Subcutaneous adipose tissue (tissue), 4 donors: ENCODE data around the gene PTCSC3. TPM values are rescaled to one million over a fixed set of nuclear protein-coding genes. Genes with fewer than 3 reads are reported as not detected.

Experiments used
- total RNA-seq, 4 donors: library from RNA; depleted of rRNA; stranded (reverse); fragments of >200 nt; gene quantifications; one replicate each; pipeline ENCODE4 v1.1.0, GENCODE V29; 2016
- TF ChIP-seq, protein P1 (sequence below): fragments of 450-650 bp; IDR thresholded peaks from one replicate; pipeline ENCODE4 v1.5.1; 2016; ENCODE audit warnings: low read depth, mild to moderate bottlenecking, control low read depth, antibody characterized with exemption, moderate library complexity

PTCSC3 gene
- total RNA-seq, 4 donors from 2014 or later, result not detected

DNA sequence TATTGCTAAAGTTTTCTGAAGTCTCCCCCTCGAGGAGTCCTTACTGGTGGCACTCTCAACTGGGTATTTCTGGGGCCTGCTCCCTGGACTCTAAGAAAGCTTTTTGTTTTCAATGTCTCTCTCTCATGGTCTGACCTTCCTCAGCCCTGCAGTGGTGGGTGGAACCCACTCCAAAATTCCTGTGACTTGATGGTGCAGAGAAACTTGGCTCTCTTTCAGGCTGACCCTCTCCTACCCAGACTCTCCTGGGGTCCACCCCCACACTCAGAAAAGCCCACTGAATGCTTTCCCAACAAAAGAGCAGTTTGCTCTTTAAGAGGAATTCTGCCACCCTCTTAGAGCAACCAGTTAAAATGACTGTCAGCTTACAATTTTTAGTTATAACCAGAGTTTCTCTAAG lies 967 bp upstream of the PTCSC3 start:
- TF ChIP-seq, protein P1, sequence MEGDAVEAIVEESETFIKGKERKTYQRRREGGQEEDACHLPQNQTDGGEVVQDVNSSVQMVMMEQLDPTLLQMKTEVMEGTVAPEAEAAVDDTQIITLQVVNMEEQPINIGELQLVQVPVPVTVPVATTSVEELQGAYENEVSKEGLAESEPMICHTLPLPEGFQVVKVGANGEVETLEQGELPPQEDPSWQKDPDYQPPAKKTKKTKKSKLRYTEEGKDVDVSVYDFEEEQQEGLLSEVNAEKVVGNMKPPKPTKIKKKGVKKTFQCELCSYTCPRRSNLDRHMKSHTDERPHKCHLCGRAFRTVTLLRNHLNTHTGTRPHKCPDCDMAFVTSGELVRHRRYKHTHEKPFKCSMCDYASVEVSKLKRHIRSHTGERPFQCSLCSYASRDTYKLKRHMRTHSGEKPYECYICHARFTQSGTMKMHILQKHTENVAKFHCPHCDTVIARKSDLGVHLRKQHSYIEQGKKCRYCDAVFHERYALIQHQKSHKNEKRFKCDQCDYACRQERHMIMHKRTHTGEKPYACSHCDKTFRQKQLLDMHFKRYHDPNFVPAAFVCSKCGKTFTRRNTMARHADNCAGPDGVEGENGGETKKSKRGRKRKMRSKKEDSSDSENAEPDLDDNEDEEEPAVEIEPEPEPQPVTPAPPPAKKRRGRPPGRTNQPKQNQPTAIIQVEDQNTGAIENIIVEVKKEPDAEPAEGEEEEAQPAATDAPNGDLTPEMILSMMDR, result no peak

DNA sequence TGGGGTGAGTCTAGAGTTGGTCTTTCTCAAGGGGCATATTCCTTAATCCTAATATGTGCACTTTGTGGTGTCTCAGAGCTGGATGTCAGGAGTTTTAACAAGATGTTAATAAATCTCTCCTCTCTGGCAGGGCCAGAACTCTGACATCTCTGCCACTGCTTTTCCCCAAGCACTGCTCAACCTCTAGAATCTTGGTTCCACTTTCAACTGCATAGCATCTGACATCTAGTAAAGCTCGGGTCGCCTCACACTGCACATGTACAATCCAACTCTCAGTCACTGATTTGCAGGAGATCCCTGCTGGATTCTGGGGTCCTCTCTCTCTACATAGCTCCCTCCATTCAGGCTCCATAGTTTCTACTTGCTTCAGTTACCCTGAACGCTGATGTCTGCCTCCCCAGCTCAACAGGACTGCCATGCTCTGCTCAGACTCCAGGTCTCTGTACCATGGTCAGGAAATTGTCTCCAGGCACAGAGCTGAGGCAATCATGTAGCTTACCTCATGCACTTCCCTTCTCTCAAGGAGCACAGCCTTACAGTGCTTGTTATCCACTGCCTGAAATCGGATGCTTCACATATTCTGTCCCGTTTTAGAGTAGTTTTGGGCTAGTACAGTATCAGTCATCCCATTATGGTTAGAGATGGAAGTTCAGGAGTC lies 1.6 kb downstream of the PTCSC3 start:
- TF ChIP-seq, protein P1, result no peak

DNA sequence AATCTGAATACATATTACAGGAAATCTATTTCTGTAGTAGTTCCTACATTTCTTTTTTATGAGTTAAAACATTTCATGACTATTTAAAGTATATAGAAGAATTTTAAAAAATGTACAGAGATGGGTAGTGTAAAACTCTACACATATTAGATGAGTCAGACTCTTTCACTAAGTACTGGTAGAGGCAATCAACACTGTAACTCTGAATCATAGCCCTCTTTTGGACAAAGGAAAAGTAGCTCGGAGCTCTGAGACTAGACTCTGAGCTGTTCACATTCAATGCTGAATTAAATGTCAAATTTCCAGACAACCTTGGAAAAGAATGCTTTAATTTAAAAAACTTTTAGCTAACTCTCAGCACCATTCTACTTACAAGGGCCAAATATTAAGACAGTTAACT lies 3.4 kb downstream of the PTCSC3 start:
- TF ChIP-seq, protein P1, result no peak

DNA sequence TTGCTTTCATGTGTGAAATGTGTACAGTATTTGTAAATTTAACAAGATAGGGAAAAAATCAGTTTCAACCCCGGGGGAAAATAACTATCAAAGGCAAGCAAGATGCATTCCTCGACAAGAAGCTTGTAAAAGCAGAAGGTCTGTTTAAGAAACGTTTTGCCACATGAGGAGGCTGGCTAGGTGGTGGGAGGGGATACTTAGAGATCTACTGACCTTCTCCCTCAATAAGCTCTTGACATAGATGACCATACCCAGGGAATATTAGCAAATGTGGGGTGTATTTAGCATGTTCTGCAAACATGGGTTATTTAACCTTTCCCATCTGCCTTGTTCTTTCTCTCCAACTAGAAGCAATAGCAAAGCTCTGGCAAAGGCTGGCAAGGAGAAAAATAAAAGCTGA lies 4.9 kb downstream of the PTCSC3 start:
- TF ChIP-seq, protein P1, result no peak

DNA sequence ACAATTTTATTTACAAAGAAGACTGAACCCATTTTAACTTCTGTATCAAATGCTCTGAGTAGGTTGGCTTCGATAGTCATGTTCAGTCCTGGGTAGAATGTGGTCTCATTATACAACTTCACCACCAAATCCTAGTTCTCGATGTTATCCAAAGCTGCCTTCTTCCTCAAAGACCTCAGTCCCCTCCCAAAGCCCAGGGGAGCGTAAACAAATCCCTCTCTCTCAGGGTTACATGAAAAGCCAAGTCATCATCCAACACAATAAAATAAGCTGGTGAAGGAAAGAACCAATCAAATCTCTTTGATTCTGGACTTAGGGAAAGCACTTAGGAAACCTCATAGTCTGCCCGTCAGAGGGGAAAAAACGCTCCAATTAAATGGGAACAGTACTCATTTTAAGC lies 9.1 kb downstream of the PTCSC3 start:
- TF ChIP-seq, protein P1, result no peak

DNA sequence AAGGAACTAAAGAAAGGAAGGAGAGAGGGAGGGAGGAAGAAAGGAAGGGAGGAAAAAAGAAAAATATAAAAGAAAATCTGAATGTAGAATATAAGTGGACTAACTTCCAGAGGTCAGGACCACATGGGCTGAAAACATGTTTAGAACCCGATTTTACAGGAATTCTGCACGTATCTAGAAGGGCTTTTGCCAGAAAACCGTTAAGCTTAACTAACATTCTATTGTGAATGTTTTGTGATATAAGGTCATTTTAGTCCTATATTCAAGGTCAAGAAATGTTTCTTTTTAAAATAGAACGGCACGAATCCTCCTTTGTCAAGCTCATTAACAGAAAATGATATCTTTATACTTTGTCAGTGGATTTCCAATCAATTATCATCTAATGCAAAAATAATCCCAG lies 13.1 kb downstream of the PTCSC3 start:
- TF ChIP-seq, protein P1, result no peak

DNA sequence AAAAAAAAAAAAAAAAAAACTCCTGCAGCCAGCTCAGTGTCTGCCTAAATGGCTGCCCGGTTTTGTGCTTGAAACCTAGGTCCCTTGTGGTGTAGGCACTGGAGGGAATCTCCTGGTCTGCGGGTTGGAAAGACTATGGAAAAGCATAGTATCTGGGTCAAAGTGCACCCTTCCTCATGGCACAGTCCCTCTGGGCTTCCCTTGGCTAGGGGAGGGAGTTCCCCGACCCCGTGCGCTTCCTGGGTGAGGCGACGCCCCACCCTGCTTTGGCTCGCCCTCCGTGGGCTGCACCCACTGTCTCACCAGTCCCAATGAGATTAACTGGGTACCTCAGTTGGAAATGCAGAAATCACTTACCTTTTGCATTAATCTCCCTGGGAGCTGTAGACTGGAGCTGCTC lies 14.3 kb downstream of the PTCSC3 start:
- TF ChIP-seq, protein P1, result no peak
